Mammary epithelial cell (primary cell): ENCODE measurements around the gene IRF2BP2.

Experiments used
- EZH2 ChIP-seq: IDR thresholded peaks from 2 replicates; pipeline ENCODE4 v1.6.1; 2012; ENCODE audit warnings: low read length, inconsistent platforms, borderline replicate concordance
- TF ChIP-seq, protein P1 (sequence below), 2 donors: IDR thresholded peaks in 1 of 2; conservative IDR thresholded peaks in 1 of 2; 2 replicates each; pipeline ENCODE4 v1.5.1; 2011 to 2012; ENCODE audit warnings: inconsistent platforms in 2 of 2, low read length in 2 of 2, mild to moderate bottlenecking in 2 of 2, control low read depth in 1 of 2, low read depth in 1 of 2; ENCODE audit not compliant: insufficient read depth in 1 of 2; ENCODE audit errors: extremely low read depth in 1 of 2

DNA sequence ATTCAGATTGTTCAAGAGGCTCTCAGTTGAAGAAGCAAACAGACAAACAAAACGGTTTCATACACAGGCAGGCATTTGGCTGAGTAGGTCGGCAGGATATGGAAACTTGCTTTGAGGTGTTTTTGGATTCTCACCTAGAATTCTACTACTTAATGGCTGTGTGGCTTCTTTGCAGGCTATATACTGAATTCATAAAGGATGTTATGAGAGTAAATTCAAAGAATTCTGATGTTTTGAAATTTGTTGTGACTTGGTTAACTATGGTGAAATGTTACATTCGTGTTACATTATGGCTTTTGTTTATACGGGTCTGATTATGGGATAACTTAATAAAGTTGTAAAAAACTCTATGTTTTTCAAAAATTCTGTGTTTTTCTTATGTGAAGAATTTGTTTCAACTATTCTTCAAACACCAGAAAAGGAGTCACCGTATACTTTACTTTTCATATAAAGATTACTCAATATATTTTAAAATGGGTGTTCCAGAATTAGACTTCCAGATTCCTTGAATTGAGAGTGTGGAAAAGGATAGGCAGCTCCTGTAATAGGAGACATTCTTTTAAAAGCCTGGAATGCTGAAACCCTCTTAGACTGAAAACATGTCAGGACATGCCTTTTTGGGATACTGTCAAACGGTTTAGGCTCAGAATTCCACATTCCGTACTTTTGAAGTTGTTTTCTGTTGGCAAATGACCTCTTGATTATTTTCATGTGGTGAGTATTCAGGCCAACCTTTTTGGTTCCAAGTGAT, 8.2 kb upstream of the IRF2BP2 start:
- TF ChIP-seq, protein P1, sequence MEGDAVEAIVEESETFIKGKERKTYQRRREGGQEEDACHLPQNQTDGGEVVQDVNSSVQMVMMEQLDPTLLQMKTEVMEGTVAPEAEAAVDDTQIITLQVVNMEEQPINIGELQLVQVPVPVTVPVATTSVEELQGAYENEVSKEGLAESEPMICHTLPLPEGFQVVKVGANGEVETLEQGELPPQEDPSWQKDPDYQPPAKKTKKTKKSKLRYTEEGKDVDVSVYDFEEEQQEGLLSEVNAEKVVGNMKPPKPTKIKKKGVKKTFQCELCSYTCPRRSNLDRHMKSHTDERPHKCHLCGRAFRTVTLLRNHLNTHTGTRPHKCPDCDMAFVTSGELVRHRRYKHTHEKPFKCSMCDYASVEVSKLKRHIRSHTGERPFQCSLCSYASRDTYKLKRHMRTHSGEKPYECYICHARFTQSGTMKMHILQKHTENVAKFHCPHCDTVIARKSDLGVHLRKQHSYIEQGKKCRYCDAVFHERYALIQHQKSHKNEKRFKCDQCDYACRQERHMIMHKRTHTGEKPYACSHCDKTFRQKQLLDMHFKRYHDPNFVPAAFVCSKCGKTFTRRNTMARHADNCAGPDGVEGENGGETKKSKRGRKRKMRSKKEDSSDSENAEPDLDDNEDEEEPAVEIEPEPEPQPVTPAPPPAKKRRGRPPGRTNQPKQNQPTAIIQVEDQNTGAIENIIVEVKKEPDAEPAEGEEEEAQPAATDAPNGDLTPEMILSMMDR (conservative IDR thresholded peaks at IDR 0.05 in 1 of 2, IDR thresholded peaks at IDR 0.05 in 1 of 2; ENCODE audit: extremely low read depth in 1 of 2, insufficient read depth in 1 of 2, low read depth in 1 of 2, low read length in 2 of 2): no peak
- no peak for TF ChIP-seq EZH2
